Keratinocyte (primary cell): ENCODE results near the gene UBAP1. TPM values are rescaled to one million over a fixed set of nuclear protein-coding genes. Genes with fewer than 3 reads are reported as not detected.
"Not testable (repeated sequence)": the region's sequence is repeated elsewhere in the genome, so short reads cannot be mapped to it uniquely, and the experiment has no call there.

Source experiments
- DNase-seq: peaks from one replicate; pipeline ENCODE4 v3.0.0-alpha.2; 2011; ENCODE audit warnings: low read depth, missing footprints, low spot score
- FAIRE-seq: peaks from 2 replicates; lab custom pipeline; 2011; peaks lifted over from hg19 to GRCh38; lab: Jason Lieb, UNC
- H2AFZ ChIP-seq: 2 replicates; pipeline ENCODE4 v1.6.0; 2012; ENCODE audit warnings: low read length, control low read depth, inconsistent platforms; ENCODE audit not compliant: control insufficient read depth
- H3K27ac ChIP-seq: 2 replicates; pipeline ENCODE4 v1.5.1; 2011; ENCODE audit warnings: low read length; ENCODE audit not compliant: control insufficient read depth, insufficient read depth
- H3K27me3 ChIP-seq: 3 replicates; pipeline ENCODE4 v1.6.0; 2011; ENCODE audit warnings: low read length; ENCODE audit not compliant: control insufficient read depth, insufficient read depth; ENCODE audit errors: extremely low read depth
- H3K36me3 ChIP-seq, 2 experiments: 2 replicates in 1 of 2; 3 replicates in 1 of 2; pipeline ENCODE4 v1.5.1; 2011; ENCODE audit warnings: low read length in 2 of 2, mild to moderate bottlenecking in 1 of 2; ENCODE audit not compliant: control insufficient read depth in 2 of 2, insufficient read depth in 2 of 2; ENCODE audit errors: extremely low read depth in 1 of 2
- H3K4me1 ChIP-seq: 3 replicates; pipeline ENCODE4 v1.5.1; 2011; ENCODE audit warnings: low read length; ENCODE audit not compliant: control insufficient read depth, insufficient read depth; ENCODE audit errors: extremely low read depth
- H3K4me2 ChIP-seq: 3 replicates; pipeline ENCODE4 v1.6.0; 2011; ENCODE audit warnings: low read depth, low read length; ENCODE audit not compliant: control insufficient read depth, insufficient read depth; ENCODE audit errors: extremely low read depth
- H3K4me3 ChIP-seq, 3 experiments: fragments of 200-600 bp in 1 of 3; sonication (generic) in 1 of 3; 2 replicates in 2 of 3; 3 replicates in 1 of 3; pipeline ENCODE4 v1.5.1; 2011 to 2016; ENCODE audit warnings: low read length in 3 of 3, mild to moderate bottlenecking in 3 of 3, control low read depth in 2 of 3, inconsistent platforms in 1 of 3, low read depth in 1 of 3, mixed read lengths in 1 of 3, mixed run types in 1 of 3, moderate library complexity in 1 of 3; ENCODE audit not compliant: control insufficient read depth in 2 of 3, insufficient read depth in 2 of 3; ENCODE audit errors: extremely low read depth in 1 of 3
- H3K79me2 ChIP-seq: 2 replicates; pipeline ENCODE4 v1.6.0; 2012; ENCODE audit warnings: low read length; ENCODE audit not compliant: control insufficient read depth, insufficient read depth
- H3K9ac ChIP-seq: 3 replicates; pipeline ENCODE4 v1.6.0; 2011; ENCODE audit warnings: low read length; ENCODE audit not compliant: control insufficient read depth, insufficient read depth; ENCODE audit errors: extremely low read depth
- H3K9me1 ChIP-seq: 3 replicates; pipeline ENCODE4 v1.6.0; 2011; ENCODE audit warnings: low read length; ENCODE audit not compliant: control insufficient read depth, insufficient read depth; ENCODE audit errors: extremely low read depth
- H3K9me3 ChIP-seq: 2 replicates; pipeline ENCODE4 v1.5.1; 2012; ENCODE audit warnings: low read depth, low read length; ENCODE audit not compliant: control insufficient read depth
- H4K20me1 ChIP-seq: 3 replicates; pipeline ENCODE4 v1.6.0; 2011; ENCODE audit warnings: low read length; ENCODE audit not compliant: control insufficient read depth, insufficient read depth; ENCODE audit errors: extremely low read depth
- CTCF ChIP-seq, 3 experiments: IDR thresholded peaks in 1 of 3; conservative IDR thresholded peaks in 1 of 3; optimal IDR thresholded peaks in 1 of 3; 2 replicates in 2 of 3; 3 replicates in 1 of 3; pipeline versions ENCODE3 to v1.5.1; 2011; ENCODE audit warnings: low read length in 3 of 3, mild to moderate bottlenecking in 3 of 3, moderate library complexity in 2 of 3, control low read depth in 1 of 3, inconsistent platforms in 1 of 3; ENCODE audit not compliant: insufficient read depth in 2 of 3; ENCODE audit errors: extremely low read depth in 1 of 3
- EZH2 ChIP-seq: IDR thresholded peaks from one replicate; pipeline ENCODE4 v1.6.1; 2012; ENCODE audit warnings: inconsistent platforms, mild to moderate bottlenecking, low read length, moderate library complexity
- dilution Hi-C: fragments of 300-500 bp; cut with MboI; formaldehyde crosslinking; loops from one replicate; pipeline ENCODE4 v1.7.0; 2020; ENCODE audit warnings: low sequenced_read_pairs; ENCODE audit not compliant: extremely low pct_ligation_motif_present
- polyA plus RNA-seq, 5 experiments: library from polyadenylated mRNA; depleted of rRNA in 3 of 5; stranded (reverse) in 3 of 5; stranded (forward) in 1 of 5; unstranded in 1 of 5; fragments of >200 nt; gene quantifications; 1 replicate in 1 of 5; 2 replicates in 3 of 5; 3 replicates in 1 of 5; pipeline versions ENCODE4 v1.2.1 to v1.2.3, GENCODE V29; 2011 to 2012; ENCODE audit warnings: missing spikeins in 2 of 5, low read depth in 1 of 5, low replicate concordance in 1 of 5

The UBAP1 gene
- polyA plus RNA-seq, 1 donor (not counting 4 experiments of a cell fraction or from before 2014, with no cell fraction given), result 81.8 TPM

GRCh38 chr9:34133436-34133949, 45.4 kb upstream of the UBAP1 start:
- TF ChIP-seq CTCF (optimal IDR thresholded peaks at IDR 0.05 in 1 of 3, IDR thresholded peaks at IDR 0.05 in 1 of 3, conservative IDR thresholded peaks at IDR 0.05 in 1 of 3; ENCODE audit: extremely low read depth in 1 of 3, insufficient read depth in 2 of 3, low read length in 3 of 3), result no peak
- TF ChIP-seq EZH2, result no peak
- no peaks in the 10 kb centered on the region for H4K20me1 ChIP-seq
- no peaks in the 10 kb centered on the region for H3K27me3 ChIP-seq
- H3K27ac ChIP-seq, result no peak overlapping the region
- no peak for FAIRE-seq
- H3K9me1 ChIP-seq, result no peaks in the 10 kb centered on the region
- no peak overlapping the region for H3K4me3 ChIP-seq
- dilution Hi-C loops, result no loop called here
- H3K4me1 ChIP-seq, result no peaks in the 10 kb centered on the region
- no peak overlapping the region for H3K4me2 ChIP-seq
- no peak for DNase-seq
- H2AFZ ChIP-seq, result no peak overlapping the region
- no peaks in the 10 kb centered on the region for H3K79me2 ChIP-seq
- no peaks in the 10 kb centered on the region for H3K36me3 ChIP-seq
- no peaks in the 10 kb centered on the region for H3K9me3 ChIP-seq
- no peak overlapping the region for H3K9ac ChIP-seq

- no peak overlapping the region for H2AFZ ChIP-seq
- no peaks in the 10 kb centered on the region for H3K27me3 ChIP-seq
- no peak overlapping the region for H3K27ac ChIP-seq
- no peak overlapping the region for H3K4me3 ChIP-seq
- no peak overlapping the region for H3K4me2 ChIP-seq
- H3K9me1 ChIP-seq, result no peaks in the 10 kb centered on the region
- DNase-seq, result no peak
- no peak overlapping the region for H3K9ac ChIP-seq
- no peaks in the 10 kb centered on the region for H3K4me1 ChIP-seq
- H3K9me3 ChIP-seq, result no peaks in the 10 kb centered on the region
- no peak for FAIRE-seq
- no peaks in the 10 kb centered on the region for H3K36me3 ChIP-seq
- no peaks in the 10 kb centered on the region for H4K20me1 ChIP-seq
- dilution Hi-C loops, result no loop called here
- H3K79me2 ChIP-seq, result no peaks in the 10 kb centered on the region
- no peak for TF ChIP-seq EZH2
- no peak for TF ChIP-seq CTCF (optimal IDR thresholded peaks at IDR 0.05 in 1 of 3, IDR thresholded peaks at IDR 0.05 in 1 of 3, conservative IDR thresholded peaks at IDR 0.05 in 1 of 3; ENCODE audit: extremely low read depth in 1 of 3, insufficient read depth in 2 of 3, low read length in 3 of 3)
Measured at GRCh38 chr9:34134521-34134920, 44.3 kb upstream of the UBAP1 start.

GRCh38 chr9:34138644-34139043, 40.2 kb upstream of the UBAP1 start:
- H3K9me3 ChIP-seq, H3K36me3 ChIP-seq, H3K27ac ChIP-seq, H3K79me2 ChIP-seq, H4K20me1 ChIP-seq, H3K27me3 ChIP-seq, H3K4me3 ChIP-seq, H3K4me1 ChIP-seq, dilution Hi-C loops, H3K9ac ChIP-seq, H2AFZ ChIP-seq, H3K9me1 ChIP-seq, DNase-seq, FAIRE-seq, H3K4me2 ChIP-seq: not testable (repeated sequence)
